Stimulated activated CD4-positive, alpha-beta T cell treated with anti-CD3 and anti-CD28 coated beads, Interleukin-12 subunit alpha, Interleukin-12 subunit beta, amount 100 ng/mL, for 48 hours (primary cell): ENCODE results near the gene LRRC32.

Source experiments
- DNase-seq, 3 donors: peaks; one replicate each; pipeline ENCODE4 v3.0.0-alpha.2; 2020; ENCODE audit warnings: low read depth in 2 of 3, low spot score in 1 of 3

Gene LRRC32

GRCh38 chr11:76682106-76682505 lies 11.6 kb upstream of the LRRC32 start:
- no peak for DNase-seq

- DNase-seq = peak; percentile 44 to 73 (median 54)
These were observed 10.2 kb upstream of the LRRC32 start for GRCh38 chr11:76680518-76681425.

GRCh38 chr11:76678321-76678720 lies 7.8 kb upstream of the LRRC32 start:
- no peak for DNase-seq

GRCh38 chr11:76677458-76677765 lies 6.9 kb upstream of the LRRC32 start:
- DNase-seq = no peak

GRCh38 chr11:76676636-76677457 lies 6.3 kb upstream of the LRRC32 start:
- DNase-seq = no peak

- DNase-seq = no peak
These were observed 4.2 kb upstream of the LRRC32 start for GRCh38 chr11:76674517-76675400.

GRCh38 chr11:76673176-76674142 lies 2.9 kb upstream of the LRRC32 start:
- no peak for DNase-seq

- DNase-seq = no peak
These were observed 2.1 kb upstream of the LRRC32 start for GRCh38 chr11:76672431-76673175.

GRCh38 chr11:76671626-76672309 lies 1.2 kb upstream of the LRRC32 start:
- DNase-seq = no peak

GRCh38 chr11:76671237-76671592 lies 668 bp upstream of the LRRC32 start:
- no peak for DNase-seq

GRCh38 chr11:76669901-76670484 lies 554 bp downstream of the LRRC32 start:
- no peak for DNase-seq

GRCh38 chr11:76668362-76669155 lies 2.0 kb downstream of the LRRC32 start:
- DNase-seq = no peak

GRCh38 chr11:76667856-76668255 lies 2.7 kb downstream of the LRRC32 start:
- DNase-seq = no peak

GRCh38 chr11:76667271-76667818 lies 3.2 kb downstream of the LRRC32 start:
- DNase-seq = no peak

- no peak for DNase-seq
These were observed 3.7 kb downstream of the LRRC32 start for GRCh38 chr11:76666830-76667229.

GRCh38 chr11:76666408-76666807 lies 4.1 kb downstream of the LRRC32 start:
- no peak for DNase-seq

- no peak for DNase-seq
These were observed 4.6 kb downstream of the LRRC32 start for GRCh38 chr11:76665921-76666351.
